PC-9 (cell line): ENCODE data around the gene RB1. TPM values are rescaled to one million over a fixed set of nuclear protein-coding genes. Genes with fewer than 3 reads are reported as not detected.

ENCODE experiments used
- BruUV-seq: library from RNA; stranded (reverse); fragments of 400-500 nt; replicated peaks from 2 replicates; lab custom pipeline; 2021; lab: Mats Ljungman, UMichigan
- CTCF ChIA-PET: fragments of 300-600 bp; sonication (Branson Sonifier 250); formaldehyde crosslinking; loops from one replicate; lab custom pipeline; 2022; ENCODE audit warnings: antibody characterized with exemption; lab: Charles Lee
- POLR2A ChIA-PET: fragments of 300-600 bp; sonication (Branson Sonifier 250); formaldehyde crosslinking; loops from one replicate; lab custom pipeline; 2022; ENCODE audit warnings: antibody characterized with exemption; ENCODE audit not compliant: unreplicated experiment; lab: Charles Lee
- DNase-seq, 2 experiments: peaks; one replicate each; pipeline versions ENCODE4 v3.0.0 to v3.0.0-alpha.2; 2015 to 2022; ENCODE audit warnings: mixed read lengths in 1 of 2
- H2AFZ ChIP-seq: fragments of 200-600 bp; sonication (generic); 2 replicates; pipeline ENCODE4 v1.8.1; 2017; ENCODE audit warnings: antibody characterized with exemption
- H3F3A ChIP-seq: fragments of 200-600 bp; sonication (generic); 2 replicates; pipeline ENCODE4 v1.8.1; 2017; ENCODE audit warnings: antibody characterized with exemption, mild to moderate bottlenecking, low read depth; ENCODE audit not compliant: insufficient read depth
- H3K27ac ChIP-seq: fragments of 200-600 bp; sonication (generic); 2 replicates; pipeline ENCODE4 v1.6.1; 2016; ENCODE audit warnings: mixed run types
- H3K27me3 ChIP-seq: fragments of 200-600 bp; sonication (generic); 2 replicates; pipeline ENCODE4 v1.6.1; 2016; ENCODE audit warnings: low read depth, mixed run types; ENCODE audit not compliant: insufficient read depth
- H3K36me3 ChIP-seq: fragments of 200-600 bp; sonication (generic); 2 replicates; pipeline ENCODE4 v1.6.1; 2016; ENCODE audit warnings: low read depth, mixed run types
- H3K4me1 ChIP-seq: fragments of 200-600 bp; sonication (generic); replicated peaks from 2 replicates; pipeline ENCODE4 v1.6.1; 2016; ENCODE audit warnings: mixed run types; ENCODE audit not compliant: insufficient read depth
- H3K4me2 ChIP-seq: fragments of 200-600 bp; sonication (generic); 2 replicates; pipeline ENCODE4 v1.6.1; 2017; ENCODE audit warnings: mixed run types
- H3K4me3 ChIP-seq: fragments of 200-600 bp; sonication (generic); 2 replicates; pipeline ENCODE4 v1.6.1; 2016; ENCODE audit warnings: mixed run types
- H3K79me2 ChIP-seq: fragments of 200-600 bp; sonication (generic); 2 replicates; pipeline ENCODE4 v1.6.1; 2017; ENCODE audit warnings: low read depth, mixed run types
- H3K9me2 ChIP-seq: fragments of 200-600 bp; sonication (generic); 2 replicates; pipeline ENCODE4 v1.8.1; 2017; ENCODE audit warnings: mild to moderate bottlenecking; ENCODE audit not compliant: insufficient read depth
- H3K9me3 ChIP-seq: fragments of 200-600 bp; sonication (generic); 2 replicates; pipeline ENCODE4 v1.8.1; 2016; ENCODE audit warnings: low read depth; ENCODE audit not compliant: insufficient read depth
- H4K20me1 ChIP-seq: fragments of 200-600 bp; sonication (generic); 2 replicates; pipeline ENCODE4 v1.8.1; 2017; ENCODE audit not compliant: insufficient read depth
- EZH2 ChIP-seq: fragments of 200-600 bp; sonication (generic); IDR thresholded peaks from 2 replicates; pipeline ENCODE4 v1.8.0; 2017; ENCODE audit warnings: antibody characterized with exemption, low read depth
- intact Hi-C: fragments of 100-400 bp; cut with micrococcal nuclease; formaldehyde crosslinking; loops from one replicate; pipeline ENCODE4 v1.10.0; 2022; ENCODE audit not compliant: unreplicated experiment
- total RNA-seq: library from RNA; stranded (reverse); gene quantifications from 2 replicates; pipeline ENCODE4 v1.2.3, GENCODE V29; 2021
- TF ChIP-seq, protein P1 (sequence below): fragments of 200-600 bp; sonication (generic); conservative IDR thresholded peaks from 2 replicates; pipeline ENCODE4 v1.6.1; 2017; ENCODE audit warnings: mixed run types, antibody characterized with exemption, mild to moderate bottlenecking, moderate library complexity

Gene RB1
- total RNA-seq, 1 experiment from 2014 or later = 23.7 TPM

DNA sequence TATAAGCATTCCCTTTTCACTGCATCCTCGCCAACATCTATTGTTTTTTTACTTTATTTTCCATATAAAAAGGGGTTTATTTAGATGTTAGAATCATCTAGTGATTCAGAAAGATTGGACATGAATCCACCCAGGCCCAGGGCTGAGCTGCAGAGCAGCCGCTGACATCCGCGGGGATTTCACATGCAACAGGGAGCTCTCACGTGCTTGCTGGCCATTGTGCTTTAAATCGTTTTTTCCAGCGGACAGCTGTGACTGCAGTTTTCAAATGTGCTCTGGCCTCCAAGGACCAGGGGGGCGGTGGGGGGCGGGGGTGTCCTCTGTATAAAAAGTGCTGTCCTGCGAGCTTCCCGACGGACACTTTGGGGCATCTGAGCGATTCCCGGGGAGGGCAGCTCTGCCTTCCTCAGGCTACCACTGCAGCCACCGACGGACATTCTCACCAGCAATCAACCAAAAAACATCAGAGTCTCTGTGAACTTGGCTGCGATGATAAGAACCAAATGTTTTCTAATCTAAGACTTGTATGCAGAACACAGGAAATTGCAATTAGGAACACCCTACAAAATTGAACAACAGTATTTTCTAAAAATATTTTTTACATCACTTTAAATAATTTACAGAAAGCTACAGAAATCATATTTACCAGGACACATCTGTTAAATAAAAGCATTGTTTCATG lies 12.6 kb downstream of the RB1 start:
- BruUV-seq = no TSS peak
- H3F3A ChIP-seq = no peaks in the 10 kb centered on the region
- CTCF ChIA-PET = no interaction called here
- no peak overlapping the region for H3K4me2 ChIP-seq
- no peak for TF ChIP-seq EZH2
- TF ChIP-seq, protein P1, sequence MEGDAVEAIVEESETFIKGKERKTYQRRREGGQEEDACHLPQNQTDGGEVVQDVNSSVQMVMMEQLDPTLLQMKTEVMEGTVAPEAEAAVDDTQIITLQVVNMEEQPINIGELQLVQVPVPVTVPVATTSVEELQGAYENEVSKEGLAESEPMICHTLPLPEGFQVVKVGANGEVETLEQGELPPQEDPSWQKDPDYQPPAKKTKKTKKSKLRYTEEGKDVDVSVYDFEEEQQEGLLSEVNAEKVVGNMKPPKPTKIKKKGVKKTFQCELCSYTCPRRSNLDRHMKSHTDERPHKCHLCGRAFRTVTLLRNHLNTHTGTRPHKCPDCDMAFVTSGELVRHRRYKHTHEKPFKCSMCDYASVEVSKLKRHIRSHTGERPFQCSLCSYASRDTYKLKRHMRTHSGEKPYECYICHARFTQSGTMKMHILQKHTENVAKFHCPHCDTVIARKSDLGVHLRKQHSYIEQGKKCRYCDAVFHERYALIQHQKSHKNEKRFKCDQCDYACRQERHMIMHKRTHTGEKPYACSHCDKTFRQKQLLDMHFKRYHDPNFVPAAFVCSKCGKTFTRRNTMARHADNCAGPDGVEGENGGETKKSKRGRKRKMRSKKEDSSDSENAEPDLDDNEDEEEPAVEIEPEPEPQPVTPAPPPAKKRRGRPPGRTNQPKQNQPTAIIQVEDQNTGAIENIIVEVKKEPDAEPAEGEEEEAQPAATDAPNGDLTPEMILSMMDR = no peak
- intact Hi-C loops = no loop called here
- DNase-seq = no peak
- POLR2A ChIA-PET = no interaction called here
- no peak overlapping the region for H3K27ac ChIP-seq
- no peaks in the 10 kb centered on the region for H3K36me3 ChIP-seq
- H3K4me3 ChIP-seq = no peak overlapping the region
- H3K4me1 ChIP-seq = no peaks in the 10 kb centered on the region
- H2AFZ ChIP-seq = no peak overlapping the region
- no peaks in the 10 kb centered on the region for H3K9me2 ChIP-seq
- no peaks in the 10 kb centered on the region for H3K9me3 ChIP-seq
- no peaks in the 10 kb centered on the region for H3K27me3 ChIP-seq
- H3K79me2 ChIP-seq = 0 out of 2 replicates have a peak, but pooled peaks cover 4% of the 10 kb centered on the region
- no peaks in the 10 kb centered on the region for H4K20me1 ChIP-seq

- Histone ChIP-seq H3F3A (no peaks in the 10 kb centered on the region), H3K9me3 (0 out of 2 replicates have a peak, but pooled peaks cover under 1% of the 10 kb centered on the region), H2AFZ (no peak overlapping the region), H3K27ac (no peak overlapping the region), H3K79me2 (0 out of 2 replicates have a peak, but pooled peaks cover 4% of the 10 kb centered on the region), H3K4me3 (no peak overlapping the region), H4K20me1 (no peaks in the 10 kb centered on the region), H3K4me2 (no peak overlapping the region), H3K9me2 (no peaks in the 10 kb centered on the region), H3K36me3 (peaks cover 1% of the 10 kb centered on the region; the same call in 1 of the 2 replicates), H3K4me1 (no peaks in the 10 kb centered on the region), H3K27me3 (no peaks in the 10 kb centered on the region)
- intact Hi-C loops = no loop called here
- DNase-seq = no peak
- BruUV-seq = no TSS peak
- CTCF ChIA-PET = no interaction called here
- TF ChIP-seq EZH2 = no peak
- POLR2A ChIA-PET = no interaction called here
These were observed 13.4 kb downstream of the RB1 start for GRCh38 chr13:48316826-48317510.

DNA sequence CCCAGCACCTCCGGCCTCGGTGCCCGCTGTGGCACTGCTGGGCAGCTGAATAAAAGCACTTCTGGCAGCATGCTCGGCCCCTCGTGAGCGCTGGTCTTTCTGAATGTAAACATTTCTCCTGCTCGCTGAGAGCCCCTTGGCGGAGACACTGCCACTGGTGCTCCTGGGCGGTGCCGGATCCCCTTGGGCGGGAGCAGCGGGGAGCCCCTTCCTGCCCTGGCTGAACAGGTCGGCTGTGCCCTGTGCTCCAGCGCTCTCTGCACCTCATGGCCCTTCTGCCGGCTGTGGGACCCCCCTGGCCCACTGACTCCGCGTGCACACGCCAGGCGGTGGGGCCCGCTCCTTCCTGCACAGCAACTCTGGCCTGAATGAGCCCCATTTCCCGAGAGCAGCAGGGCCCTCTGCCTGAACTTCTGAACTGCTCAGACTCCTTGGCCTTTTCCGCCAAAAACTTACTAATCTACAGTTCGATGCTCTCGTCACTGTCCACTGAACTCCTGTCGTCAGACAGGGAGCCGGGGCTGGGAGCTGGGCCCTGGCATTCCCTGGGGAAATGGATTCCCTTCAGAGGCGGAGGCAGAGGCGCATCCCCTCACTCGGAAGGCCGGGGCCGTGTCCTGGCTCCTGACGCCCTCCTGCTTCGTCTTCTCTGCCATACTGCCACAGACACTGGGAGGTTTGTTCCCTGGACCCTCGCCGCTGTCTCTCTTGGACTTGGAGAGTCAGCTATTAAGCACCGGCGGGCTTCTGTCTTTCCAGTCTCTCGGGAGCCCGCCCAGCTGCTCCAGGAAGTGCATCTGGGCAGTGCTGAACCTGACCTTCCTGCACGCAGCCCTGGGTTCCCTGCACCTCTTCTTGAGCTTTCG lies 14.2 kb downstream of the RB1 start:
- no peak for TF ChIP-seq EZH2
- Histone ChIP-seq H3K4me2 (no peak overlapping the region), H3K27ac (no peak overlapping the region), H3K79me2 (0 out of 2 replicates have a peak, but pooled peaks cover 4% of the 10 kb centered on the region), H3K4me1 (no peaks in the 10 kb centered on the region), H3K36me3 (peaks cover 6% of the 10 kb centered on the region; the same call in 1 of the 2 replicates), H2AFZ (no peak overlapping the region), H3K27me3 (no peaks in the 10 kb centered on the region), H3F3A (no peaks in the 10 kb centered on the region), H3K9me3 (0 out of 2 replicates have a peak, but pooled peaks cover 8% of the 10 kb centered on the region), H3K4me3 (no peak overlapping the region), H4K20me1 (no peaks in the 10 kb centered on the region), H3K9me2 (no peaks in the 10 kb centered on the region)
- intact Hi-C loops = no loop called here
- CTCF ChIA-PET = no interaction called here
- POLR2A ChIA-PET = no interaction called here
- no TSS peak for BruUV-seq
- no peak for DNase-seq
